GM10847 (cell line): ENCODE measurements around the gene ST3GAL2.

Experiments used
- POLR2A ChIP-seq: IDR thresholded peaks from 2 replicates; pipeline ENCODE4 v1.6.1; 2011; ENCODE audit not compliant: insufficient read length; ENCODE audit errors: extremely low read depth

ST3GAL2 gene

DNA sequence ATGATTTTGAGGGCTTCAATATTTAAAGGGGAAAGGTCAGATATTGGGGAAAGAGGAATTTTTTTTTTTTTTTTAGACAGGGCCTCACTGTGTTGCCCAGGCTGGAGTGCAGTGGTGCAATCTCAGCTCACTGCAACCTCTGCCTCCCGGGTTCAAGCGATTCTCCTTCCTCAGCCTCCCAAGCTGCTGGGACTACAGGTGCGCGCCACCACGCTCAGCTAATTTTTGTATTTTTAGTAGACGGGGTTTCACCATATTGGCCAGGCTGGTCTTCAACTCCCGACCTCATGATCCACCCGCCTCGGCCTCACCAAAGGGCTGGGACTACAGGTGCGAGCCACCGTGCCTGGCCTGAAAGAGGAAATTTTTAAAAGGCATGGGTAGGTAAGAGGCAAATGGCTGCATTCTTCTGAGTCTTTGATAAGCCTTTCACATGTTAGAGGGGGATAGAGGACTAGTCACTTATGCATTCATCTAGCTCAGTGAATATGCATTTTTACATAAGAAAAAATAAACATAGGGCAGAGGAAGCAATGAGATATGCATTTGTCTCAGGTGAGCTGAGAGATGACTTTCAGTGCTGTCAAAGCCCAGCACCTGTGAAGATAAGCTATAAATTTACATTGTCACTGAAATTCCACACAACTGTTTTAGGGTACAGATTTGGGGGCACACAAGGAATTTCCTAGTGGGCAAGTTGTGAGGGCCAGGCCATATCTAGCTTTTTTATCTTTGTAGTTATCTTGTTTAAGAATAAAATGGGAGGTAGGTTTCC is 14.4 kb upstream of the ST3GAL2 start:
- no peak for TF ChIP-seq POLR2A

DNA sequence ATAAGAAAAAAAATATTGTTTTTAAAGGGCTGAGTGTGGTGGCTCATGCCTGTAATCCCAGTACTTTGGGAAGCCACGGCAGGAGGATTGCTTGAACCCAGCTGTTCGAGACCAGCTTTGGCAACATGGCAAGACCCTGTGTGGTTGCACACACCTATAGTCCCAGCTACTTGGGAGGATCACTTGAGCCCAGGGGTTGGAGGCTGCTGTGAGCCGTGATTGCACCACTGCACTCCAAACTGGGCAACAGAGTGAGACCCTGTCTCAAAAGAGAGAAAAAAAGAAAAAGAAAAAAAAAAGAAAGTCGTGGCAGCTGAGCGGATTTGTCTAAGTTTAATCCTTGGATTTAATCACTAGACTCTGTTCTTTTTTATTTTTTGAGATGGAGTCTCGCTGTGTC is 9.2 kb upstream of the ST3GAL2 start:
- TF ChIP-seq POLR2A: no peak

DNA sequence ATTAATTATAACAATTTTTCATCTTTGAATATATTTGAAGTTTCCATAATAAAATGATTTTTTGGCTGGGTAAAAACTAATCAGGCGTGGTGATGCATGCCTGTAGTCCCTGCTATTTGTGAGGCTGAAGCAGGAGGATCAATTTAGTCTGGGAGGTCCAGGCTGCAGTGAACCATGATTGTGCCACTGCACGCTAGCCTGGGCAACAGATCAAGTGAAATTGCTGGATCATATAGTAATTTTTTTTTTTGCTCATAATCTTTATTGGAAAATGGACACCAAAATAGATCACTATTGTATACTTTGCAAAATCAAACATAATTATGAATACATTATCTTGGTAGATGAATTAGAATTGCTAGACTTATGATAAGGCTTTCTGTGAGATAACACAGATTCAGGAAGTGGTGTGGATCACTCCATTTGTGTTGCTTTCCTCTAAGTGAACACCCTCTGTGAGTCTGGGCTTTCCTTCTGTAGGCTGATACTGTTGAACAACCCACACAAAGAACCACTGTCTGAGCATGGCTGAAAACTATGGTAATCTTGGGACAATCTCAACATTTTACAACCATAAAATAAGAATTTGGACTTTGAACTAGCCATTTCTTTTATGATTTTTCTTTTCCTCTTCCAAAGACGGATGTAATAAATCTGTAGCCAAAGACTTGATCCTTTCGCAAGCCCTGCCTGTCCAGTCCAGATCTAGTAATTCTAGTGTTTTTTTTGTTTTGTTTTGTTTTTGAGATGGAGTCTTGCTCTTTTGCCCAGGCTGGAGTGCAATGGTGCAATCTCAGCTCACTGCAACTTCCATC is 5.6 kb upstream of the ST3GAL2 start:
- no peak for TF ChIP-seq POLR2A

DNA sequence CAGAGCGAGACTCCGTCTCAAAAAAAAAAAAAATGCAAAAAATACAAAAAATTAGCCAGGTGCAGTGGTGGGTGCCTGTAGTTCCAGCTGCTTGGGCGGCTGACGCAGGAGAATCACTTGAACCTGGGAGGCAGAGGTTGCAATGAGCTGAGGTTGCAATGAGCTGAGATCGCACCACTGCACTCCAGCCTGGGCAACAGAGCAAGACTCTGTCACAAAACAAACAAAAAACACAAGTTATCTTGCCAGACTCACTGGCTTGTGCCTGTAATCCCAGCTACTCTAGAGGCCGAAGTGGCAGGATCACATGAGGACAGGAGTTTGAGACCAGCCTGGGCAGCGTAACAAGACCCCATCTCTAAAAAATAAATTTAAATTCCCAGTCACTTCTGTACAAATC is 3.4 kb upstream of the ST3GAL2 start:
- no peak for TF ChIP-seq POLR2A

DNA sequence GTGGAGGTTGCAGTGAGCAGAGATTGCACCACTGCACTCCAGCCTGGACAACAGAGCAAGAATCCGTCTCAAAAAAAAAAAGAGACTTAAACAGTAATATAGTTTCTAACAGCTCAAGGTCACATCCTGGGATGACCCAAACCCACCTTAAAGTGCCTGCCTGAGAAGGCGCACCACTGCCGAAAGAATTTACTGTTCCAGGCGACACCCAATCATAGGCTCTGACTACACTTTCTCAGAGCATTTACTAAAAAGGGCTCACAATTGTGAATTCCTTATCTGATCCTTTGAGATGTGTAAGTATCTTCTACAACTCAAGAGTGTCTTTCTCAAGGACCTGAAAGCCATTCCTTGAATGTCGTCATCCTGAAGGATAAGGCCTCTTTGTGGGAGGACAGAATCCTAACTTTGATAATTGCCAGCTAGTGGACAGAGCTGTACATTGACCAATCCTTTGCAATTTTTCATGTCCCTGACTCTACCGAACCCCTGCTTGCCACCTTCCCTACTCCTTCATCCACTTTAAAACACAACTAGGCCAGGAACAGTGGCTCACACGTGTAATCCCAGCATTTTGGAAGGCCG is 2.6 kb upstream of the ST3GAL2 start:
- TF ChIP-seq POLR2A: no peak

DNA sequence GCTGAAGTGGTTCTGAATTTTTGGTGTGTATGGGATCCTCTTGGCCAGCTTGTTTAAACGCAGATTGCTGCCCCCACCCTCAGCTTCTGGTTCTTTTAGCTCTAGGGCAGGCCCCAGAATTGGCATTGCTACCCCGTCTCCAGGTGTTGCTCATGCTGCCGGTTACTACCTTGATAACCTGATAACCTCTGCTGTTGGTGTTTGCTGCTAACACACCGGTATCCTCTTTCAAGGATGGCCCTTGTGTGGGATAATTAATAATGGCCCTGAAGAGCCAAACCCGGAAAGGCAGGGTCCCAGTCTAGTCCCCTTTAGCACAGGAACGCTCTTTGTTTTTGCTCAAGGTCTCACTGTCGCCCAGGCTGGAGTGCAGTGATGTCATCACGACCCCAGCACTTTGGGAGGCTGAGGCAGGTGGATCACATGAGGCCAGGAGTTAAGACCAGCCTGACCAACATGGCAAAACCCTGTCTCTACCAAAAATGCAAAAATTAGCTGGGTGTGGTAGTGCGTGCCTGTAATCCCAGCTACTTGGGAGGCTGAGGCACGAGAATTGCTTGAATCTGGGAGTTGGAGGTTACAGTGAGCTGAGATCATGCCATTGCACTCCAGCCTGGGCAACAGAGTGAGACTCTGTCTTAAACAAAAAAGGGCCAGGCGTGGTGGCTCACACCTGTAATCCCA is 1.3 kb upstream of the ST3GAL2 start:
- no peak for TF ChIP-seq POLR2A

DNA sequence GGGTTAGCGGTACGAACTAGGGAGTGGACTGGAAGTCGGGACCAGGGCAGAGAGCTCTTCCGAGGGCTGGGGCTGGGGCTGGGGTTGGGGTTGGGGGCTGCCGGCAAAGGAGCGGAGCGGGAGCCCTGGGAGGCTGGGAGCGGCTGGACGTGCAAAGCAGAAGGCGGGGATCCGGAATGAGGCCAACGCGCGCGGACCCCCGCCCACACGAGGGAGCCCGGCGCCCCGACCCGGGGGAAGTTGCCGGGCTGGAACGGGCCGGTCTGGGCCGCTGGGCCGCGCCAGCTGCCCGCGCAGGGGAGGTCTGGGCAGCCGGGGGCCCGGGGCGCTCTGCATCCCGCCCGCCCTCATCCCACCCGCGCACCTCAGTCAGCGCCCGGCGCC is 323 bp downstream of the ST3GAL2 start:
- no peak for TF ChIP-seq POLR2A

DNA sequence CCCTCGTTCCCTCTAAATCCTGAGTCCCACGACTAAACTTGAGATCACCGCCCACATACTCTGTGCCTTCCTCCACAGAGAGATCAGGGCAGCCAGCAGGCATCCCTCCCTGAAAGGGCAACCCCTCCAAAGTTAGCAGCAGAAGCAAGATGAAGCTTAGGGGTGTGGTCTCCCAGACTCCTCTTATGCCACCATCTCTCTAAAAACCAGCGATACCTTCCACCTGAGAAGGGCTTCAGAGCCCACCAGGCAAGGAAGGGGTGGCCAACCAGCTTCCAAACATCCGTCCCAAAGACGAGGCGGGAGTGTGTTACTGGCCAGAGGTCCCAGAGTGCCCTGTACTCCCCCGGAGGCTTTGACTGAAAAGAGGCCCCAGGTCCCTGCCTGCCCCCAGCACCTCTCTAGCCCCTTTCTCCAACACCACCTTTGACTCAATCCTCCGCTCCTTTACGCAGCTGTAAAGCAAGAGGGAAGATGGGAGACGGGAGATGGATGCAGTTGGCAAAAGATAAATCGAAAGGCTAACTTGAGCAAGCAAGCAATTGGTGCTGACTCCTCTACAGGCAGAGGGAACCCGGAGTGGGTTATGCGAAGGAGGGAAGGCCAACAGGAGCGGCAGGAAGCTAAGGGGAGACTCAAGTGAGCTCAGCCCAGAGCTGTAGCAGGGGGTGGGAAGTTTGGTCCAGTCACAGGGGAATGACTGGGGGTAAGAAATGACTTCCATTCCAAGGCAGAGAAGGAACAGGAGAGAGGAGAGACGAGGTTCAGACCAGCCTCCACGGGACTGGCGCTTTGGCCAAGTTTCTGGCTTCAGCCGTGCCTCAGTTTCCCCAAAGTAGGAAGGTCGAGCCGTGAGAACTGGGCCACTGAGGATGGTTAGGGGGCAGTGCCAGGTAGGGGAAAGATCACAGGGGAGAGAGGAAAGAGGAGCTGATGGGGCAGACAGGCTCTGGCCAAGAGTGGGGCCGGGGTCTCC is 1.0 kb downstream of the ST3GAL2 start:
- no peak for TF ChIP-seq POLR2A

DNA sequence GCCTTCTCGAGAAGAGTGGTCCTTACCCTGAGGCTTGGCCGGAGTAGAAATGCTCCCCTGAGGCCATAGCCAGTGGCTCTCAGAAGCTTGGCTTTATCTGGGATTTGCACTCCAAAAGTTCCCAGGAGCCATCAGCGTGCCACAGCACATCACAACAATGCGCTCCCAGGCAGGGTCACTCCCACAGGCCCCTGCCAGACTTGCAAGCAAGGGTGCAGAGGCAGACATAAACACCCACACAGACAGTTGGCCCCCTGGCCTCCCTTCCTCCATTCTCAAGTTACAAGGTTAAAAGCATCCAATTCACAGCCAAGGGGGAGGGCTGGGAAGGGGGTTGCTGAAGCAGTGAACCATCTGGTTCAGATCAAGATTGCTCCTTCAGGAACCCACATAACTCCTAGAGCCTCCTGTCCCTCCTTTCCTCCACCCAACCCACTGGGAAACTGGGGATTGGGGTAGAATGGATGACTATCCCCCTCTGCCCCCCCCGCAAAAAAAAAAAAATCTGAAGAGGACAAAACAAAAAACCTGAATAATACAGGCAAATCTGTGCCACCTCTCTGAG is 1.8 kb downstream of the ST3GAL2 start:
- TF ChIP-seq POLR2A: no peak

DNA sequence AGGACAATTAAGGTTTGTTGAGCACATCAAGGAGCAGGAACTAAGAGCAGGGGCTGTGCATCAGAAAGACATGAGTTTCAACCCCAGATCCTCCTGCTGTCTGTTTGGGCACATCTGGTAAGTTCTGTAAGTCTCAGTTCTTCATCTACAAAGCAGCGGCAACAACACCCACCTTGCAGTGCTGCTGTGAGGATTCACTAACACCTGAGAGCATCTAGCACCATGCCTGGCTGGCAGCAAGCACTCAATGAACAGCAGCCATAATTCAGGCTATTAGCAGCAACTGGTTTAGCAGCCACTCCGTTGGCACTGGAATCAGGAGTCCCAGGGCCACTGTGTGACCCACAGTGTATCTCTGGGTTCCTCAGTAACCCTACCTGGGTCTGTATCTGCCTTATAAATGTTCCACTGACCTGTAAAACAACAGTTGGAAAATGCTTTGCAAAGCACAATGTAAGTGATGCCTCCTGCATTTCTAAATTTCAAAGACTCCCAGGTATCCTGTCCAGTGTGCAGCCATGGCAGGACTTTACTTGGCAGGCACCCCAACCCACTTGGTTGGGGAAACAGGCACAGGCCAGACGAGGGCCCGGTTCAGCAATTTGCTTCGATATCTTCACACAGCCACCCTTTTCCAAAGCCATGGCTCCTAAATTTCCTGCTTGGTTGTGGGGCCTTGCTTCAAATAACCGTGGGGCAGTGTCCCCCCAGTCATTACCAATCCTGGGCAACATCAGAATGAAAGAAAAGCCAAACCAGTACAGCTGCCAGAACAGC is 4.2 kb downstream of the ST3GAL2 start:
- no peak for TF ChIP-seq POLR2A

DNA sequence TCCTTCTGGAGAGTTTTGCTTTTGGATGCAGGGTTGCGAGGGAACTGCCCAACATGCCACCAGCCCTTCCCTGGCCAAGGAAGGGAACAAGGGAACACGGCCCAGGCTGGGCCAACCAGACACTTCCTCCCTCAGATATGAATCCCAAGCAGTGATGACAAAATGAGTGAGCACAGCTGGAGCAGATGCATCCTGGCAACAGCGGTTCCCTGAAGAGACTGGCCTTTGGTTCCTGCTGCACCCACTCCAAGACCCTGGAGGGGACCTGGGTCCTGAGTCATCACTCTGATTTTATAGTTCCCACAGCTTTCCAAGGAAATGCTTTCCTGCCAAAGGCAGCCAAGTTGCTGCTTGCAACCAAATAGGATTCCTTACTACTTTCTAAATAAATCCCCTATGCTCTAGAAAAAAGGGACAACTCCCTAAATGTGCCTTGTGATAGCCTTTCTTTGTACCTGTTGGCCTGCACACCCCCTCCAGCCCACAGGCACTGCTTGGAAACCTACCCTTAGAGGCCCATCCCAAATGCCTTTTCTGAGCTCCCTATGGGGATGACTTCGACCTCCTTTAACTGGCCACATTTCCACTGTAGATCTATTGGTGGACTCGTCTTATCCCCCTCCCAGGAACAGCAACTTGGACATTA is 5.3 kb downstream of the ST3GAL2 start:
- TF ChIP-seq POLR2A: no peak

DNA sequence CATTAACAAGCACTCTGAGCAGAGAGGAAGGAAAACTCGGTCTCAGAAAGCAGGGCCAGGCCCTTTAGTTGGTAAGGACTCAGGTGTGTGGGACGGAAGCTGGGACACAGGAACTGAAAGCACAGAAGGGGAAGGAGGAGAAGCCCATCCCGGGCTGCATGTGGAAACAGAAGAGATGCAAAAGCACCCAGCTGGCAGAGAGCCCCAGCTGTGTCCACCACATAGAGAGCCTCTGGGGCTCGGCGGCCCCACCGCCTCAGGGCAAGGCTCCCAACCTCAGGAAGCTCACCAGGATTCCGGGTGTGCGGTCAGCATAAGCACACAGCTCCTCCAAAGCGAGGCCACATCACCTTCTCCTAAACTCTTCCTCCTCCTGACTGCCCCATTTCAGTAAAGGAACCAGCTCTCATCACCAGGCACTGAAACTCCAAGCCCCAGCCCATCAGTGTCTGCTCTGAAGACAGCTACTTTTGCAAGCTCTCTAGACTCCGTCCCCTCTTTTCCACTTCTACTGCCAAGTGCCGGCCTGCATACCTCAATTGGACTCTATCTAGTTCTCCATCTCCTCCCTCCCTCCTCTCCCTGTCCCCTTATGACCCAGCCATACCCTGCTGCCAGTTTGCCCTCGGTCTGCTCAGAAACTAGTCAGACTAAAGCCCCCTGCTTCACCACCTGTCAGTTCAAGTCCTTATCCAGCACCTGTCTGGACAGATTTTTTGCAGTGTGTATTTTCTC is 6.0 kb downstream of the ST3GAL2 start:
- no peak for TF ChIP-seq POLR2A
